ENCODE results near the gene LINC00305.

LINC00305 gene

GRCh38 chr18:64111950-64112349, 36.9 kb downstream of the LINC00305 start:
- DNase-seq (ENCODE audit: low spot score) = no peak

GRCh38 chr18:64110692-64111480, 38.0 kb downstream of the LINC00305 start:
- DNase-seq (ENCODE audit: low spot score) = no peak

- no peak for DNase-seq (ENCODE audit: low spot score)
Measured at GRCh38 chr18:64103986-64104385, 44.9 kb downstream of the LINC00305 start.

- DNase-seq (ENCODE audit: low spot score) = no peak
Measured at GRCh38 chr18:64100116-64100922, 48.6 kb downstream of the LINC00305 start.

GRCh38 chr18:64099244-64099643, 49.6 kb downstream of the LINC00305 start:
- DNase-seq (ENCODE audit: low spot score) = no peak

GRCh38 chr18:64097497-64097896, 51.4 kb downstream of the LINC00305 start:
- no peak for DNase-seq (ENCODE audit: low spot score)

GRCh38 chr18:64095056-64095455, 53.8 kb downstream of the LINC00305 start:
- no peak for DNase-seq (ENCODE audit: low spot score)

- DNase-seq (ENCODE audit: low spot score) = no peak
Measured at GRCh38 chr18:64094210-64094609, 54.7 kb downstream of the LINC00305 start.

- DNase-seq (ENCODE audit: low spot score) = no peak
Measured at GRCh38 chr18:64091526-64091925, 57.4 kb downstream of the LINC00305 start.

GRCh38 chr18:64090876-64091275, 58.0 kb downstream of the LINC00305 start:
- DNase-seq (ENCODE audit: low spot score) = no peak

GRCh38 chr18:64083916-64084315, 65.0 kb downstream of the LINC00305 start:
- DNase-seq (ENCODE audit: low spot score) = no peak

GRCh38 chr18:64082513-64082912, 66.4 kb downstream of the LINC00305 start:
- DNase-seq (ENCODE audit: low spot score) = no peak

- no peak for DNase-seq (ENCODE audit: low spot score)
Measured at GRCh38 chr18:64082054-64082453, 66.8 kb downstream of the LINC00305 start.

- no peak for DNase-seq (ENCODE audit: low spot score)
Measured at GRCh38 chr18:64073971-64074370, 74.9 kb downstream of the LINC00305 start.

- DNase-seq (ENCODE audit: low spot score) = no peak
Measured at GRCh38 chr18:64055019-64055418, 93.9 kb downstream of the LINC00305 start.

GRCh38 chr18:64053246-64053645, 95.6 kb downstream of the LINC00305 start:
- DNase-seq (ENCODE audit: low spot score) = no peak

GRCh38 chr18:64052772-64053171, 96.1 kb downstream of the LINC00305 start:
- no peak for DNase-seq (ENCODE audit: low spot score)

- no peak for DNase-seq (ENCODE audit: low spot score)
Measured at GRCh38 chr18:64044616-64045015, 104.3 kb downstream of the LINC00305 start.

- no peak for DNase-seq (ENCODE audit: low spot score)
Measured at GRCh38 chr18:64042728-64043358, 106.0 kb downstream of the LINC00305 start.

GRCh38 chr18:64037812-64038414, 111.0 kb downstream of the LINC00305 start:
- DNase-seq (ENCODE audit: low spot score) = no peak

- no peak for DNase-seq (ENCODE audit: low spot score)
Measured at GRCh38 chr18:64032312-64032711, 116.6 kb downstream of the LINC00305 start.

GRCh38 chr18:64031411-64031810, 117.5 kb downstream of the LINC00305 start:
- no peak for DNase-seq (ENCODE audit: low spot score)
